Measurements from ENCODE around the gene NTS. TPM values are rescaled to one million over a fixed set of nuclear protein-coding genes. Genes with fewer than 3 reads are reported as not detected.

The NTS gene
- total RNA-seq, 4 donors from 2014 or later, result 0.45 to 0.81 (median 0.63) TPM; not detected in 1

GRCh38 chr12:85849344-85849743 is 24.8 kb upstream of the NTS start:
- intact Hi-C loops (cut with DNase I), result no loop called here

DNA sequence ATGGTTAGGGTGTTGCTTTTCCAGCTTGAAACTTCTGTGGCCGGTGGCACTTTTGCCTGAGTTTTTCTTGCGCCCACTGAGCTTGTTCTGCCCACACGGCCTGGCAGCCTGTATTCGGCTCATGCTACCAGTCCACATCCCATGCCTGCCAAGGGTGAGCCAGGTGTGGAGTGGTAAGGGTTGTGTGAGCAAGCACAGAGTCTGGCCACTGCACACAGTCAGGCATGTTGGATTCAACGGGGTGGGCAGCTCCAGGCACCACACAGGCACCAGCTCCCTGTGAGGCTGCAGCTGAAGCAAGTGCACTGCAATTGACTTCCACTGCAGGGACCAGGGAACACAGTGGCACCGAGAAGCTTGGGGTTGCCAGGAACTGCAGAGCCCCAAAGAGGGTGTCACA is 18.8 kb upstream of the NTS start:
- no peak for DNase-seq
- WGBS, 2 donors, result 87 to 93% methylated on average over 5 of the region's 6 CpGs

More at GRCh38 chr12:85849344-85849743, 24.8 kb upstream of the NTS start:
- no peak for DNase-seq
- no peaks in the 10 kb centered on the region for H3K4me1 ChIP-seq
- WGBS, 2 donors, result 74 to 80% methylated on average over 3 of the region's 3 CpGs
- H3K27me3 ChIP-seq, result no peaks in the 10 kb centered on the region
- H3K9me3 ChIP-seq, result no peaks in the 10 kb centered on the region
- no peak overlapping the region for H3K4me3 ChIP-seq (replicated peaks in 1 of 3)
- no peak for TF ChIP-seq CTCF (IDR thresholded peaks at IDR 0.05)
- TF ChIP-seq POLR2A (IDR thresholded peaks at IDR 0.05), result no peak
- H3K36me3 ChIP-seq, result no peaks in the 10 kb centered on the region
- H3K27ac ChIP-seq, result no peak overlapping the region

DNA sequence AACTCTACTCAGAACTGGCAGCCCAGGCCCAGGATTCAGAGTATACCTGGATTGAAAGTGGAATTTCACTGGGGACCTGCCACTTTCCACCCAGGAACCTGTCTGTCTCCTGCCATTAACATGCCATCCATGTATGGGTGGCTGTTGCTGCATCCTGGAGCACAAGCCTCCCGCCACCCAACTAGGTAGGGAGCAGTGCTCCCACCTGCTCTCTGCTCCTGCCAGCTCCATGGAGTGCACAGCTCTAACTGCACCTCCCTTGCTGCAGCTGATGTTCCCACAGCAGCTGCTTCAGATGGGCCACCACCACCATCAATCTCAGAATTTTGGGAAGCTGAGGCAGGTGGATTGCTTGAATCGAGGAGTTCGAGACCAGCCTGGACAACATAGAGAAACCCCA is 17.1 kb upstream of the NTS start:
- no peak overlapping the region for H3K27ac ChIP-seq
- no peaks in the 10 kb centered on the region for H3K4me1 ChIP-seq
- intact Hi-C loops (cut with DNase I), result no loop called here
- no peaks in the 10 kb centered on the region for H3K27me3 ChIP-seq
- TF ChIP-seq POLR2A (IDR thresholded peaks at IDR 0.05) (no peak), CTCF (IDR thresholded peaks at IDR 0.05) (no peak)
- H3K4me3 ChIP-seq (replicated peaks in 1 of 3), result no peak overlapping the region
- no peak for DNase-seq
- H3K9me3 ChIP-seq, result no peaks in the 10 kb centered on the region
- WGBS, 2 donors, result 74 to 94% methylated on average over 3 of the region's 3 CpGs
- no peaks in the 10 kb centered on the region for H3K36me3 ChIP-seq

More for the DNA sequence above, 18.8 kb upstream of the NTS start:
- intact Hi-C loops (cut with DNase I), result no loop called here
- Histone ChIP-seq H3K9me3 (no peaks in the 10 kb centered on the region), H3K27ac (no peak overlapping the region), H3K27me3 (no peaks in the 10 kb centered on the region), H3K36me3 (no peaks in the 10 kb centered on the region), H3K4me3 (replicated peaks in 1 of 3) (no peak overlapping the region), H3K4me1 (no peaks in the 10 kb centered on the region)
- TF ChIP-seq CTCF (IDR thresholded peaks at IDR 0.05) (no peak), POLR2A (IDR thresholded peaks at IDR 0.05) (no peak)

GRCh38 chr12:85865890-85866289 is 8.2 kb upstream of the NTS start:
- DNase-seq, result no peak
- H3K27ac ChIP-seq, result no peak overlapping the region
- intact Hi-C loops (cut with DNase I), result loop anchor here (5.0 kb wide), 1 partner anchor 289 kb away; no protein-coding TSS in a partner anchor
- TF ChIP-seq POLR2A (IDR thresholded peaks at IDR 0.05), result no peak
- TF ChIP-seq CTCF (IDR thresholded peaks at IDR 0.05), result no peak
- H3K27me3 ChIP-seq, result no peaks in the 10 kb centered on the region
- H3K4me3 ChIP-seq (replicated peaks in 1 of 3), result no peak overlapping the region
- H3K9me3 ChIP-seq, result no peaks in the 10 kb centered on the region
- no peaks in the 10 kb centered on the region for H3K4me1 ChIP-seq
- no peaks in the 10 kb centered on the region for H3K36me3 ChIP-seq
- 82 to 88% methylated on average over 5 to 6 of the region's 6 CpGs for WGBS, 2 donors

DNA sequence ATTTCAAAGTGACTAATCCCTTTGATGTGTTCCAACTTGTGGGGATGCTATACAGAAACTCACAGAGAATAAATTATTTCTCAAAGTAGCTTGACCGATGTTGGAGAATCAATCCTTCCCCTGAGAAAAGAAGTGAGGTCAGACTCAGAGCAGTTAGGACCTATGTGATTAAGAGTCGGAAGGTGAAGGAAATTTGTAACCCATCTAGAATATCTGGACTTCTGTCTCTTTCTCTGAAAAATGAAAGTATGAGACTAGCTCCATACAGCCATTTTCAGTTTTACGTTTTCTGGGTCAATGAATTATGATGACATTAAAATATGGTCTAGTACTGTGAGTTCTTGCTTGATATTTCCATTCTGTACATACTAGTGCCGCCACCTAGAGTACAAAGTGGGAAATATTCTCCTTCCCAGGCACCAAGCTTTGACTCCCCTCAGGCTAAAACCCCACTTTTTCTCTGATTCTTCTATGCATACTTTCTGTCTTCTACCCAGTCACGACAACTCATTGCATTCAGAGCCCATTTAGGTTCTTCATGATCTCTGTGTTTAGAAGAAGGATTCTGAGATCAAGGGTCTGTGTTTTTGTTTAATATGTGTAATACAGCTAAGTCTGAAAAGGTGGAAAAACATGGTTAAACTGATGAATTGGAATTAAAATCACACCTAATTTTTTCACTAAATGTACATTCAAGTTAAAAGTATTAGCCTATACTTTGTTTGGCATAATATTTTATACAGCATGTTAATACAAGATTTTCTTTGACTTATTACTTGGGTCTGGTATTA is 6.9 kb upstream of the NTS start:
- Histone ChIP-seq H3K4me1 (no peaks in the 10 kb centered on the region), H3K36me3 (no peaks in the 10 kb centered on the region), H3K9me3 (no peaks in the 10 kb centered on the region), H3K27me3 (no peaks in the 10 kb centered on the region), H3K4me3 (replicated peaks in 1 of 3) (no peak overlapping the region), H3K27ac (no peak overlapping the region)
- WGBS, 2 donors, result 29 to 32% methylated on average over 5 of the region's 5 CpGs
- DNase-seq, result peak; percentile 30 to 32
- intact Hi-C loops (cut with DNase I), result loop anchor here (5.0 kb wide), 1 partner anchor 290 kb away; no protein-coding TSS in a partner anchor
- TF ChIP-seq CTCF (IDR thresholded peaks at IDR 0.05) (peak; percentile 63 to 88 (median 72)), POLR2A (IDR thresholded peaks at IDR 0.05) (no peak)

Measured in thyroid gland (tissue), 4 donors.